OCI-LY1 (cell line): Measurements from ENCODE around the gene CRNN.

Source experiments
- EZH2 ChIP-seq: fragments of 200-600 bp; sonication (generic), shearing (Covaris generic); IDR thresholded peaks from 2 replicates; pipeline ENCODE4 v1.8.0; 2017; ENCODE audit warnings: borderline replicate concordance, mixed run types, mild to moderate bottlenecking, antibody characterized with exemption, low read length, moderate library complexity, mixed read lengths
- TF ChIP-seq, protein P1 (sequence below): fragments of 200-600 bp; sonication (generic), shearing (Covaris generic); IDR thresholded peaks from 2 replicates; pipeline ENCODE4 v1.5.1; 2017; ENCODE audit warnings: mild to moderate bottlenecking, antibody characterized with exemption, low read length, moderate library complexity, mixed read lengths

DNA sequence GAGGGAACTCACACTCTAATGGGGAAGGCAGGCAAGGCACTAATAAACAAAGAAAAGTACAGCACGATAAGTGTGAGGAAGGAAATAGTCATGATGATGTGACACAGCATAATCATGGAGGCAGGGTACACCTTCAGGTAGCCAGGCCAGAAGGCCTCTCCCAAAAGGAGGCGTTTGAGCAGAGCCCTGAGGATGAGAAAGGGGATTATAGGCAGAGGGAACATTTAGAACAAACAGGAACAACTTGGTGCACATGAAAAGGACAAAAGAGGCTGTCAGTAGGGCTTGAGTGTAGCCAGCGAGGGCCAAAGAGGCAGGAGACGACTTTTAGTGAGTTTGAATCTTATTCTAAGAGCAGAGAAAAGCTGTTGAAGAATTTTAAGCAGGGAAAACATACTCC is 33.4 kb upstream of the CRNN start:
- TF ChIP-seq, protein P1, sequence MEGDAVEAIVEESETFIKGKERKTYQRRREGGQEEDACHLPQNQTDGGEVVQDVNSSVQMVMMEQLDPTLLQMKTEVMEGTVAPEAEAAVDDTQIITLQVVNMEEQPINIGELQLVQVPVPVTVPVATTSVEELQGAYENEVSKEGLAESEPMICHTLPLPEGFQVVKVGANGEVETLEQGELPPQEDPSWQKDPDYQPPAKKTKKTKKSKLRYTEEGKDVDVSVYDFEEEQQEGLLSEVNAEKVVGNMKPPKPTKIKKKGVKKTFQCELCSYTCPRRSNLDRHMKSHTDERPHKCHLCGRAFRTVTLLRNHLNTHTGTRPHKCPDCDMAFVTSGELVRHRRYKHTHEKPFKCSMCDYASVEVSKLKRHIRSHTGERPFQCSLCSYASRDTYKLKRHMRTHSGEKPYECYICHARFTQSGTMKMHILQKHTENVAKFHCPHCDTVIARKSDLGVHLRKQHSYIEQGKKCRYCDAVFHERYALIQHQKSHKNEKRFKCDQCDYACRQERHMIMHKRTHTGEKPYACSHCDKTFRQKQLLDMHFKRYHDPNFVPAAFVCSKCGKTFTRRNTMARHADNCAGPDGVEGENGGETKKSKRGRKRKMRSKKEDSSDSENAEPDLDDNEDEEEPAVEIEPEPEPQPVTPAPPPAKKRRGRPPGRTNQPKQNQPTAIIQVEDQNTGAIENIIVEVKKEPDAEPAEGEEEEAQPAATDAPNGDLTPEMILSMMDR: no peak
- no peak for TF ChIP-seq EZH2
